Activated CD8-positive, alpha-beta memory T cell treated with anti-CD3 and anti-CD28 coated beads, Interleukin-2, amount 10 ng/mL, durations not matched to agents 7 days and 5 days (primary cell): ENCODE data around the gene AUTS2. TPM values are rescaled to one million over a fixed set of nuclear protein-coding genes. Genes with fewer than 3 reads are reported as not detected.
"Not testable (repeated sequence)": the region's sequence is repeated elsewhere in the genome, so short reads cannot be mapped to it uniquely, and the experiment has no call there.

Experiments
- ATAC-seq: fragments of 150-1000 bp; cut with Tn5 transposase; one replicate; pipeline ENCODE4 v1.10.0; 2021; ENCODE audit warnings: moderate library complexity
- CTCF ChIA-PET: fragments of 350-600 bp; sonication (Branson Sonifier 250); formaldehyde crosslinking; loops from one replicate; lab custom pipeline; 2021; ENCODE audit warnings: antibody characterized with exemption; lab: Charles Lee
- DNase-seq: peaks from one replicate; pipeline ENCODE4 v3.0.0-alpha.2; 2020
- H3K27ac Mint-ChIP-seq: one replicate; pipeline ENCODE4 v1.8.0; 2021; ENCODE audit warnings: mild to moderate bottlenecking, mixed read lengths
- H3K27me3 Mint-ChIP-seq: one replicate; pipeline ENCODE4 v1.8.0; 2021; ENCODE audit warnings: mixed read lengths
- H3K36me3 Mint-ChIP-seq: one replicate; pipeline ENCODE4 v1.8.0; 2021; ENCODE audit warnings: mild to moderate bottlenecking, mixed read lengths
- H3K4me1 Mint-ChIP-seq: one replicate; pipeline ENCODE4 v1.8.0; 2021; ENCODE audit warnings: mixed read lengths
- H3K4me3 Mint-ChIP-seq: one replicate; pipeline ENCODE4 v1.8.0; 2021; ENCODE audit warnings: mild to moderate bottlenecking, moderate library complexity, mixed read lengths
- H3K9me3 Mint-ChIP-seq: one replicate; pipeline ENCODE4 v1.8.0; 2022; ENCODE audit warnings: low read depth, mixed read lengths
- total RNA-seq, 2 experiments: library from RNA; stranded (reverse); gene quantifications; one replicate each; pipeline ENCODE4 v1.2.3, GENCODE V29; 2021

AUTS2 gene
- total RNA-seq, 2 experiments from 2014 or later: 9.5 to 24.4 TPM

DNA sequence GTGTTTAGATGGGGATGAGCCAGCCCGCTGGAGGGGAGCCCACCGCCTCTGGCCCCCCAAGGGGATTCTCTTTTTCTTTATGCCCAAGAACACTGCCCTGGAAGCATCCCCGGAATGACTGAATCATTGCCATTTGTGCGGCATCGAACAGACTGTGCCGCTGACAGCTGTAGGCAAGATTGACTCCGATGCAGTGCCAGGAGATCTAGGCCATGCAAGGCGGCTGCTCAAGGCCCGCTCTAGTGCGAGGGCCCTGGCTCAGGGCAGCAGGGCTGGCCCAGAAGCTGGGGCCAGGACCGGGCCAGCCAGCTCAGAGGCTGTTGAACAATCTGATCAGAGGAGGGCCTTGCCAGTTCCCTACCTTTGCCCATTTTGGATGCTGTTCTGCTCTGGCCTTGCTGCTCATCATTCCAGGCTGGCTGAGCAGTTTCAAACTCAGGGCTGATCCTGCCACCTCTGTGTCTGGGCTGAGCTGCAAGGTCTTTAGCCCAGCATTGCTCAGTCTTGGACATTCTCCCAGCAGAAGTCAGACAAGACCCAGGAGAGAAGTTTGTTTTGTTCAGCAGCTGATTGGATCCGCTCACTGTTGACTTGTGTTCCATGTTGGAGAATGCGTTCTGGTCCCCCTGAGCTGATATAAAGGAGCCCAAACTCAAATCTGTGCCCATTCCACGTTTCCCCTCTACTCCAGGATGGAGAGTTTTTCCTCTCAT is 1048.4 kb downstream of the AUTS2 start:
- H3K4me1 Mint-ChIP-seq: peaks cover 35% of the 10 kb centered on the region
- H3K36me3 Mint-ChIP-seq: peaks cover 10% of the 10 kb centered on the region
- H3K4me3 Mint-ChIP-seq: no peak overlapping the region
- H3K27ac Mint-ChIP-seq: no peak overlapping the region
- H3K27me3 Mint-ChIP-seq: peaks cover 21% of the 10 kb centered on the region
- CTCF ChIA-PET: interaction anchor here (1.1 to 4.0 kb wide), 5 partner anchors 11 to 52 kb away, joined by 3 to 25 read pairs (median 9); no protein-coding TSS in a partner anchor
- ATAC-seq (no peak), DNase-seq (no peak)
- H3K9me3 Mint-ChIP-seq: peaks cover 9% of the 10 kb centered on the region

DNA sequence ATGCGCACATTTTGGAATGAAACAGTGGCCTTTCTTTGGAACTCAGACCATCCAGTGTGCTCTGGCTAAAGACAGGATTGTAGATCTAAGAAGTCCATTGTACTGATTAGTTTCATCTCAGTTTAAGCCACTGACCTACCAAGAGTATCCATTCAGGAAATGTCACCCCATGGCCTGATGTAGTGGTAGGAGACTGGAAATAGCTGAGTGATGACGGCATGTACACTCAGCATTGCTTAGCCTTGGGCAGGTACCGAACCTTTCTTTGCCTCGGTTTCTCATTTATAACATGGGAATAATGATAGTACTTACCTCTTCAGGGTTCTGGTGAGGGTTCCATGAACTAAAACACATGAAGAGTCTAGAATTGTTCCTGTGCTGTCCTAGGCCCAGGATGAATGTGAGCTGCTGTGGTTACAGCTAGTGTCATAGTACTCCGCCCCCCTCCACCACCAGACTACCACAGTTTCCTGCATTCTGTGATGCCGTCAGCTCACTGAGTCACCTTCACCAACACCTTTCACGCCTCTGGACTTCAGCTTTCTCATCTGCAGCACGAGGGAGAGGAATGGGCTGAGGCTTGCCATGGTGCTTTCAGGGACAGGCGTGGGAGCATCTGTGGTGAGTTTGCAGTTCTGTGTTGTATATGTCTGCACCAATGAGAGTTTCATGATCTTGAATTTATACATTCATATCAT is 1049.7 kb downstream of the AUTS2 start:
- Mint-ChIP-seq H3K4me1 (peaks cover 35% of the 10 kb centered on the region), H3K9me3 (peaks cover 7% of the 10 kb centered on the region), H3K36me3 (peaks cover 13% of the 10 kb centered on the region), H3K27me3 (peaks cover 31% of the 10 kb centered on the region), H3K4me3 (peak overlapping the region; percentile 52), H3K27ac (peak overlapping the region; percentile 86)
- DNase-seq: peak; percentile 96
- CTCF ChIA-PET: interaction anchor here (1.1 to 4.0 kb wide), 6 partner anchors 11 to 59 kb away, joined by 3 to 25 read pairs (median 7); no protein-coding TSS in a partner anchor
- peak; percentile 97 for ATAC-seq

DNA sequence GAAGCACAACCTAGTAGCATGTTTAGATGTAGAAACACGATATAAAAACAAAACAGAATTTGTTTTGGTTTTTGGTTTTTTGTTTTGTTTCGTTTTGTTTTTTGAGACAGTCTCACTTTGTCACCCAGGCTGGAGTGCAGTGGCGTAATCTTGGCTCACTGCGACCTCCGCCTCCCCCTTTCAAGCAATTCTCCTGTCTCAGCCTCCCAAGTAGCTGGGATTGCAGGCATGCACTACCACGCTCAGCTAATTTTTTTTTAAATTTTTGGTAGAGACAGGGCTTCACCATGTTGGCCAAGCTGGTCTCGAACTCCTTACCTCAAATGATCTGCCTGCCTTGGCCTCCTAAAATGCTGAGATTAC is 1050.2 kb downstream of the AUTS2 start:
- CTCF ChIA-PET: interaction anchor here (1.1 to 4.0 kb wide), 6 partner anchors 10 to 59 kb away, joined by 3 to 25 read pairs (median 7); no protein-coding TSS in a partner anchor
- H3K9me3 Mint-ChIP-seq, ATAC-seq: not testable (repeated sequence)
- Mint-ChIP-seq H3K27ac (peak overlapping the region; percentile 86), H3K36me3 (peaks cover 13% of the 10 kb centered on the region), H3K4me3 (peak overlapping the region; percentile 52), H3K4me1 (peaks cover 35% of the 10 kb centered on the region), H3K27me3 (peaks cover 35% of the 10 kb centered on the region)
- DNase-seq: peak; percentile 45

GRCh38 chr7:70649323-70649722 is 1051.0 kb downstream of the AUTS2 start:
- DNase-seq: no peak
- Mint-ChIP-seq H3K4me3 (no peak overlapping the region), H3K36me3 (peaks cover 13% of the 10 kb centered on the region), H3K4me1 (peaks cover 35% of the 10 kb centered on the region), H3K27ac (no peak overlapping the region), H3K27me3 (peaks cover 36% of the 10 kb centered on the region), H3K9me3 (peaks cover 7% of the 10 kb centered on the region)
- CTCF ChIA-PET: interaction anchor here (1.1 to 4.0 kb wide), 2 partner anchors 10 to 49 kb away, joined by 3 to 25 read pairs; no protein-coding TSS in a partner anchor
- no peak for ATAC-seq

- CTCF ChIA-PET: no interaction called here
- Mint-ChIP-seq H3K36me3 (peaks cover 13% of the 10 kb centered on the region), H3K27me3 (peaks cover 22% of the 10 kb centered on the region), H3K4me3 (no peak overlapping the region), H3K9me3 (peaks cover 7% of the 10 kb centered on the region), H3K4me1 (peaks cover 15% of the 10 kb centered on the region), H3K27ac (no peak overlapping the region)
- no peak for ATAC-seq
- DNase-seq: no peak
Observed at GRCh38 chr7:70654146-70654545, 1055.9 kb downstream of the AUTS2 start.

DNA sequence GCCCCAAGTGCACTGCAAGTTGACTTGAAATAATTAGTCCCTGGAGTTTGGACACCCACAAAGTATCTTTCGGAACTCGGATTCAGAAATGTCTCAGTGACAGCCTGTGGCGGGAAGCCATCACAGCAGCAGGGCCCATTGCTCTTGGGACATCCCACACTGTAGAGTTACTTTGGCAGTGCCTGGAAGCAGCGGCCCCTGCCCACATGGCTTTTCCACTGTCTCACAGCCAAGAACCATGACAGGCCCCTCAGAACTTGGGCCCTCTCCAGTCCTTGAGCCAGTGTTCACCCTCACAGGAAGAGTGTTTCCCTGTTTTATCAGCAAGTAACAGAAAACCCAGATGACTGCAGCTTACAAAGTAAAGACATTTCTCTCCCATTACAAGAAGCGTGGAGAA is 1056.7 kb downstream of the AUTS2 start:
- no peak overlapping the region for H3K4me3 Mint-ChIP-seq
- peaks cover 12% of the 10 kb centered on the region for H3K36me3 Mint-ChIP-seq
- H3K9me3 Mint-ChIP-seq: peaks cover 7% of the 10 kb centered on the region
- H3K27me3 Mint-ChIP-seq: peaks cover 22% of the 10 kb centered on the region
- H3K27ac Mint-ChIP-seq: no peak overlapping the region
- DNase-seq: no peak
- CTCF ChIA-PET: no interaction called here
- H3K4me1 Mint-ChIP-seq: peaks cover 19% of the 10 kb centered on the region
- no peak for ATAC-seq

GRCh38 chr7:70655694-70656093 is 1057.4 kb downstream of the AUTS2 start:
- CTCF ChIA-PET: no interaction called here
- DNase-seq: no peak
- Mint-ChIP-seq H3K4me1 (peaks cover 21% of the 10 kb centered on the region), H3K4me3 (no peak overlapping the region), H3K36me3 (peaks cover 7% of the 10 kb centered on the region), H3K9me3 (peaks cover 4% of the 10 kb centered on the region), H3K27me3 (peaks cover 19% of the 10 kb centered on the region), H3K27ac (no peak overlapping the region)
- no peak for ATAC-seq

- ATAC-seq: no peak
- CTCF ChIA-PET: interaction anchor here (1.1 to 5.4 kb wide), 3 partner anchors 9 to 40 kb away, joined by 3 to 25 read pairs (median 4); no protein-coding TSS in a partner anchor
Observed at GRCh38 chr7:70657571-70657970, 1059.3 kb downstream of the AUTS2 start.

GRCh38 chr7:70657989-70658632 is 1059.8 kb downstream of the AUTS2 start:
- CTCF ChIA-PET: interaction anchor here (1.1 to 5.4 kb wide), 2 partner anchors 10 to 40 kb away, joined by 4 to 25 read pairs; no protein-coding TSS in a partner anchor
- ATAC-seq: no peak
- no peak overlapping the region for H3K27ac Mint-ChIP-seq

More at GRCh38 chr7:70657571-70657970, 1059.3 kb downstream of the AUTS2 start:
- DNase-seq: no peak
- Mint-ChIP-seq H3K27ac (no peak overlapping the region), H3K27me3 (peaks cover 8% of the 10 kb centered on the region), H3K4me1 (peaks cover 26% of the 10 kb centered on the region), H3K36me3 (peaks cover 4% of the 10 kb centered on the region), H3K4me3 (no peak overlapping the region), H3K9me3 (no peaks in the 10 kb centered on the region)

DNA sequence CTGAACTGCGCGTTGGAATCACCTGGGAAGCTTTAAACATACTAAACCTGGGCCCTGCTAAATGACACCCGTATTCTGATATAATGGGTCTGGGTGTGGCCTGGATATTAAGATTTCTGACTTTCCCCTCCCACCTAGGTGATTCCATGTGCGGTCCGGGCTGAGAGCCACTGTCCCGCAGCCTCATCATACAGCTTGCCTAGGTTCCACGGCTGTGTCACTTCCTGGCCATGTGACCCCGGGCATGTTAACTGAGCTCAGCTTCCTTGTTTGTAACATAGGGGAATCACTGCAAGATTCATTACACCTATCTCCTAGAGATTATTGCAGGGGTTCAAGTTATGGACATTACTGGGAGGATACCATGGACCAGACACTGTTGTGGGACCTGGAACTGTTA is 1061.0 kb downstream of the AUTS2 start:
- CTCF ChIA-PET: interaction anchor here (5.4 kb wide), 1 partner anchor 11 kb away, joined by 25 read pairs; no protein-coding TSS in a partner anchor
- ATAC-seq: no peak
- H3K4me1 Mint-ChIP-seq: peaks cover 26% of the 10 kb centered on the region
- DNase-seq: peak; percentile 46
- H3K9me3 Mint-ChIP-seq: no peaks in the 10 kb centered on the region
- H3K27me3 Mint-ChIP-seq: no peaks in the 10 kb centered on the region
- no peak overlapping the region for H3K4me3 Mint-ChIP-seq
- H3K27ac Mint-ChIP-seq: peak overlapping the region; percentile 87
- peaks cover 2% of the 10 kb centered on the region for H3K36me3 Mint-ChIP-seq

More at GRCh38 chr7:70657989-70658632, 1059.8 kb downstream of the AUTS2 start:
- H3K27me3 Mint-ChIP-seq: peaks cover 4% of the 10 kb centered on the region
- peaks cover 2% of the 10 kb centered on the region for H3K36me3 Mint-ChIP-seq
- H3K9me3 Mint-ChIP-seq: no peaks in the 10 kb centered on the region
- DNase-seq: no peak
- no peak overlapping the region for H3K4me3 Mint-ChIP-seq
- peaks cover 26% of the 10 kb centered on the region for H3K4me1 Mint-ChIP-seq

GRCh38 chr7:70660154-70660818 is 1062.0 kb downstream of the AUTS2 start:
- ATAC-seq (peak; percentile 90), DNase-seq (peak; percentile 90)
- CTCF ChIA-PET: interaction anchor here (1.0 to 5.4 kb wide), 3 partner anchors 12 to 34 kb away, joined by 4 to 25 read pairs (median 4); no protein-coding TSS in a partner anchor
- Mint-ChIP-seq H3K27me3 (no peaks in the 10 kb centered on the region), H3K9me3 (no peaks in the 10 kb centered on the region), H3K27ac (peak overlapping the region; percentile 87), H3K4me3 (no peak overlapping the region), H3K36me3 (peaks cover 2% of the 10 kb centered on the region), H3K4me1 (peaks cover 26% of the 10 kb centered on the region)

- H3K36me3 Mint-ChIP-seq: peaks cover 2% of the 10 kb centered on the region
- H3K4me1 Mint-ChIP-seq: peaks cover 26% of the 10 kb centered on the region
- peak overlapping the region; percentile 87 for H3K27ac Mint-ChIP-seq
- H3K9me3 Mint-ChIP-seq: no peaks in the 10 kb centered on the region
- no peak for ATAC-seq
- DNase-seq: no peak
- H3K4me3 Mint-ChIP-seq: no peak overlapping the region
- peaks cover 1% of the 10 kb centered on the region for H3K27me3 Mint-ChIP-seq
- CTCF ChIA-PET: interaction anchor here (1.0 to 5.4 kb wide), 3 partner anchors 12 to 34 kb away, joined by 4 to 25 read pairs (median 4); no protein-coding TSS in a partner anchor
Observed at GRCh38 chr7:70660819-70661191, 1062.5 kb downstream of the AUTS2 start.
